ENCODE results near the gene KIF19. TPM values are rescaled to one million over a fixed set of nuclear protein-coding genes. Genes with fewer than 3 reads are reported as not detected.

Gene KIF19
- total and polyA plus RNA-seq, 10 of the 15 experiments (the other 5 are each of a cell fraction or from before 2014, with no cell fraction given) = 0.06 to 0.07 TPM; not detected in 8

DNA sequence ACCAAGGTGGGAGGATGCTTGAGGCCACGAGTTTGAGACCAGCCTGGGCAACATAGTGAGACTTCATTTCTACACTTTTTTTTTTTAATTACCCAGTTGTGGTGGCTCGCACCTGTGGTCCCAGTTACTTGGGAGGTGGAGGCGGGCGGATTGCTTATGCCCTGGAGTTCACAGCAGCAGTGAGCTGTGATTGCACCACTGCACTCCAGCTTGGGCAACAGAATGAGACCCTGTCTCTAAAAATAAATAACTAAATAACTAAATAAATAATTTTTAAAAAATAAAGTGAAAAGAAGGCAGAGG, 42.7 kb upstream of the KIF19 start (continued):
- TF ChIP-seq POLR2AphosphoS5 (IDR thresholded peaks at IDR 0.05; ENCODE audit: low read length) (no peak), ZBED1 (IDR thresholded peaks at IDR 0.05; ENCODE audit: borderline replicate concordance) (no peak), USF1 (IDR thresholded peaks at IDR 0.05; ENCODE audit: borderline replicate concordance, extremely low read length, insufficient read depth, low read depth, low read length) (no peak), HDAC2 (IDR thresholded peaks at IDR 0.05) (no peak), RUNX3 (IDR thresholded peaks at IDR 0.05; ENCODE audit: low read length) (no peak), REST (IDR thresholded peaks at IDR 0.05; ENCODE audit: low read depth, low read length) (no peak), NKRF (conservative IDR thresholded peaks at IDR 0.05) (peak; percentile 46; the same call in 1 of the 2 replicates), BRCA1 (IDR thresholded peaks at IDR 0.05; ENCODE audit: low read depth, low read length) (no peak), SMARCA5 (IDR thresholded peaks at IDR 0.05) (peak; percentile 49; the same call in 1 of the 2 replicates), SIN3A (IDR thresholded peaks at IDR 0.05; ENCODE audit: low read depth, low read length) (no peak), MTA2 (IDR thresholded peaks at IDR 0.05; ENCODE audit: low read depth) (no peak), SUZ12 (IDR thresholded peaks at IDR 0.05; ENCODE audit: unreplicated experiment) (no peak), IKZF1 (conservative IDR thresholded peaks at IDR 0.05) (no peak)
- TF ChIP-seq, protein P1, sequence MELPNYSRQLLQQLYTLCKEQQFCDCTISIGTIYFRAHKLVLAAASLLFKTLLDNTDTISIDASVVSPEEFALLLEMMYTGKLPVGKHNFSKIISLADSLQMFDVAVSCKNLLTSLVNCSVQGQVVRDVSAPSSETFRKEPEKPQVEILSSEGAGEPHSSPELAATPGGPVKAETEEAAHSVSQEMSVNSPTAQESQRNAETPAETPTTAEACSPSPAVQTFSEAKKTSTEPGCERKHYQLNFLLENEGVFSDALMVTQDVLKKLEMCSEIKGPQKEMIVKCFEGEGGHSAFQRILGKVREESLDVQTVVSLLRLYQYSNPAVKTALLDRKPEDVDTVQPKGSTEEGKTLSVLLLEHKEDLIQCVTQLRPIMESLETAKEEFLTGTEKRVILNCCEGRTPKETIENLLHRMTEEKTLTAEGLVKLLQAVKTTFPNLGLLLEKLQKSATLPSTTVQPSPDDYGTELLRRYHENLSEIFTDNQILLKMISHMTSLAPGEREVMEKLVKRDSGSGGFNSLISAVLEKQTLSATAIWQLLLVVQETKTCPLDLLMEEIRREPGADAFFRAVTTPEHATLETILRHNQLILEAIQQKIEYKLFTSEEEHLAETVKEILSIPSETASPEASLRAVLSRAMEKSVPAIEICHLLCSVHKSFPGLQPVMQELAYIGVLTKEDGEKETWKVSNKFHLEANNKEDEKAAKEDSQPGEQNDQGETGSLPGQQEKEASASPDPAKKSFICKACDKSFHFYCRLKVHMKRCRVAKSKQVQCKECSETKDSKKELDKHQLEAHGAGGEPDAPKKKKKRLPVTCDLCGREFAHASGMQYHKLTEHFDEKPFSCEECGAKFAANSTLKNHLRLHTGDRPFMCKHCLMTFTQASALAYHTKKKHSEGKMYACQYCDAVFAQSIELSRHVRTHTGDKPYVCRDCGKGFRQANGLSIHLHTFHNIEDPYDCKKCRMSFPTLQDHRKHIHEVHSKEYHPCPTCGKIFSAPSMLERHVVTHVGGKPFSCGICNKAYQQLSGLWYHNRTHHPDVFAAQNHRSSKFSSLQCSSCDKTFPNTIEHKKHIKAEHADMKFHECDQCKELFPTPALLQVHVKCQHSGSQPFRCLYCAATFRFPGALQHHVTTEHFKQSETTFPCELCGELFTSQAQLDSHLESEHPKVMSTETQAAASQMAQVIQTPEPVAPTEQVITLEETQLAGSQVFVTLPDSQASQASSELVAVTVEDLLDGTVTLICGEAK (IDR thresholded peaks at IDR 0.05; ENCODE audit: borderline replicate concordance) = no peak
- TF ChIP-seq, protein P2, sequence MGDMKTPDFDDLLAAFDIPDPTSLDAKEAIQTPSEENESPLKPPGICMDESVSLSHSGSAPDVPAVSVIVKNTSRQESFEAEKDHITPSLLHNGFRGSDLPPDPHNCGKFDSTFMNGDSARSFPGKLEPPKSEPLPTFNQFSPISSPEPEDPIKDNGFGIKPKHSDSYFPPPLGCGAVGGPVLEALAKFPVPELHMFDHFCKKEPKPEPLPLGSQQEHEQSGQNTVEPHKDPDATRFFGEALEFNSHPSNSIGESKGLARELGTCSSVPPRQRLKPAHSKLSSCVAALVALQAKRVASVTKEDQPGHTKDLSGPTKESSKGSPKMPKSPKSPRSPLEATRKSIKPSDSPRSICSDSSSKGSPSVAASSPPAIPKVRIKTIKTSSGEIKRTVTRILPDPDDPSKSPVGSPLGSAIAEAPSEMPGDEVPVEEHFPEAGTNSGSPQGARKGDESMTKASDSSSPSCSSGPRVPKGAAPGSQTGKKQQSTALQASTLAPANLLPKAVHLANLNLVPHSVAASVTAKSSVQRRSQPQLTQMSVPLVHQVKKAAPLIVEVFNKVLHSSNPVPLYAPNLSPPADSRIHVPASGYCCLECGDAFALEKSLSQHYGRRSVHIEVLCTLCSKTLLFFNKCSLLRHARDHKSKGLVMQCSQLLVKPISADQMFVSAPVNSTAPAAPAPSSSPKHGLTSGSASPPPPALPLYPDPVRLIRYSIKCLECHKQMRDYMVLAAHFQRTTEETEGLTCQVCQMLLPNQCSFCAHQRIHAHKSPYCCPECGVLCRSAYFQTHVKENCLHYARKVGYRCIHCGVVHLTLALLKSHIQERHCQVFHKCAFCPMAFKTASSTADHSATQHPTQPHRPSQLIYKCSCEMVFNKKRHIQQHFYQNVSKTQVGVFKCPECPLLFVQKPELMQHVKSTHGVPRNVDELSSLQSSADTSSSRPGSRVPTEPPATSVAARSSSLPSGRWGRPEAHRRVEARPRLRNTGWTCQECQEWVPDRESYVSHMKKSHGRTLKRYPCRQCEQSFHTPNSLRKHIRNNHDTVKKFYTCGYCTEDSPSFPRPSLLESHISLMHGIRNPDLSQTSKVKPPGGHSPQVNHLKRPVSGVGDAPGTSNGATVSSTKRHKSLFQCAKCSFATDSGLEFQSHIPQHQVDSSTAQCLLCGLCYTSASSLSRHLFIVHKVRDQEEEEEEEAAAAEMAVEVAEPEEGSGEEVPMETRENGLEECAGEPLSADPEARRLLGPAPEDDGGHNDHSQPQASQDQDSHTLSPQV (IDR thresholded peaks at IDR 0.05) = peak; percentile 60; the same call in 1 of the 2 replicates
